SU-DHL-6 (cell line): Measurements from ENCODE around the gene GNE.

ENCODE experiments used
- H2AFZ ChIP-seq: fragments of 200-600 bp; sonication (generic); 2 replicates; pipeline ENCODE4 v1.6.1; 2014; ENCODE audit warnings: low read depth, mild to moderate bottlenecking, moderate library complexity, mixed read lengths, antibody characterized with exemption, low read length; ENCODE audit not compliant: severe bottlenecking
- H3F3A ChIP-seq: fragments of 200-600 bp; shearing (Covaris generic); 2 replicates; pipeline ENCODE4 v1.6.0; 2016; ENCODE audit warnings: antibody characterized with exemption, mild to moderate bottlenecking; ENCODE audit not compliant: insufficient read depth
- H3K27ac ChIP-seq: fragments of 200-600 bp; sonication (generic); 2 replicates; pipeline ENCODE4 v1.5.1; 2016; ENCODE audit warnings: low read depth, mild to moderate bottlenecking, low read length, moderate library complexity, mixed read lengths
- H3K27me3 ChIP-seq: fragments of 200-600 bp; sonication (generic), shearing (Covaris generic); 2 replicates; pipeline ENCODE4 v1.6.0; 2014; ENCODE audit warnings: mild to moderate bottlenecking, low read length
- H3K36me3 ChIP-seq: fragments of 200-600 bp; sonication (generic); 2 replicates; pipeline ENCODE4 v1.6.1; 2014; ENCODE audit warnings: mild to moderate bottlenecking, low read length, mixed read lengths
- H3K4me2 ChIP-seq: fragments of 300-600, 200-600 bp; shearing (Covaris generic), sonication (generic); 2 replicates; pipeline ENCODE4 v1.6.0; 2014; ENCODE audit warnings: low read length, low read depth, mild to moderate bottlenecking; ENCODE audit not compliant: poor library complexity, severe bottlenecking
- H3K4me3 ChIP-seq: fragments of 200-600 bp; sonication (generic); 2 replicates; pipeline ENCODE4 v1.5.1; 2014; ENCODE audit warnings: antibody characterized with exemption, low read length, mild to moderate bottlenecking, mixed read lengths; ENCODE audit not compliant: insufficient read depth, poor library complexity, severe bottlenecking
- H3K79me2 ChIP-seq: fragments of 200-600 bp; sonication (generic); 2 replicates; pipeline ENCODE4 v1.6.1; 2014; ENCODE audit warnings: mild to moderate bottlenecking, low read length, moderate library complexity; ENCODE audit not compliant: insufficient read depth
- H3K9ac ChIP-seq: fragments of 200-600 bp; sonication (generic); 2 replicates; pipeline ENCODE4 v1.7.0; 2014; ENCODE audit warnings: mild to moderate bottlenecking, low read length
- H3K9me2 ChIP-seq: fragments of 200-600 bp; sonication (generic); replicated peaks from 2 replicates; pipeline ENCODE4 v1.6.1; 2014; ENCODE audit warnings: low read length; ENCODE audit not compliant: insufficient read depth
- H3K9me3 ChIP-seq: fragments of 200-600 bp; sonication (generic); 2 replicates; pipeline ENCODE4 v1.6.1; 2014; ENCODE audit warnings: low read length, mixed read lengths; ENCODE audit not compliant: insufficient read depth
- H4K20me1 ChIP-seq: fragments of 200-600 bp; sonication (generic); 2 replicates; pipeline ENCODE4 v1.6.1; 2014; ENCODE audit warnings: low read depth, mild to moderate bottlenecking, antibody characterized with exemption, low read length, moderate library complexity, mixed read lengths
- EZH2phosphoT487 ChIP-seq: fragments of 200-600 bp; sonication (generic), shearing (Covaris generic); conservative IDR thresholded peaks from 2 replicates; pipeline ENCODE4 v1.6.1; 2018; ENCODE audit warnings: mild to moderate bottlenecking, antibody characterized with exemption, low read length, moderate library complexity, mixed read lengths
- TF ChIP-seq, protein P1 (sequence below): fragments of 200-600 bp; sonication (generic); IDR thresholded peaks from one replicate; pipeline ENCODE4 v1.5.1; 2017; ENCODE audit warnings: antibody characterized with exemption, mild to moderate bottlenecking, low read length, moderate library complexity; ENCODE audit not compliant: insufficient read depth, poor library complexity, severe bottlenecking

GNE gene

DNA sequence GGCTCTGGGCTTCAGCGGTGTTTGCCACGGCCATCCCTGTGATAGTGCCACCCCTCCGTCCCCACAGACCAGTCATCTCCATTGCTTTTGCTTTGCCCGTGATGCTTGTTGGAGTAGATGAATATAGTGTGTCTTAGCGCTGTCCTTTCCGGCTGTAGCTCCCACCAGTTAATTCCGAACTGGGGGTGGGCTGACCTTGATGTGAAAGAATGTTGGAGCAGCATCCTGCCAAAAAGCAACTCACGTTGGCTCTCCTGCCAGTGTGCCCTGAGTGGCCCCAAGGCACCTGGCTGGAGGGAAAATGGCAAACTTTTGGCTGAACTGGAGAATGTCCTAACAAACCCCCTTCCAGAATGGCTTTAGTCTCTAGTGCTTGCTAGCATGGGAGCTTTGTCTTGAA is 47.5 kb downstream of the GNE start:
- Histone ChIP-seq H3K9ac (no peak overlapping the region), H3K9me2 (no peaks in the 10 kb centered on the region), H3K4me2 (no peak overlapping the region), H3K36me3 (peaks cover 62% of the 10 kb centered on the region), H3K9me3 (no peaks in the 10 kb centered on the region), H3K4me3 (no peak overlapping the region), H2AFZ (no peak overlapping the region), H3K79me2 (peaks cover 68% of the 10 kb centered on the region), H3K27ac (no peak overlapping the region), H3K27me3 (no peaks in the 10 kb centered on the region), H4K20me1 (peaks cover 26% of the 10 kb centered on the region), H3F3A (peaks cover 28% of the 10 kb centered on the region)
- no peak for TF ChIP-seq EZH2phosphoT487
- TF ChIP-seq, protein P1, sequence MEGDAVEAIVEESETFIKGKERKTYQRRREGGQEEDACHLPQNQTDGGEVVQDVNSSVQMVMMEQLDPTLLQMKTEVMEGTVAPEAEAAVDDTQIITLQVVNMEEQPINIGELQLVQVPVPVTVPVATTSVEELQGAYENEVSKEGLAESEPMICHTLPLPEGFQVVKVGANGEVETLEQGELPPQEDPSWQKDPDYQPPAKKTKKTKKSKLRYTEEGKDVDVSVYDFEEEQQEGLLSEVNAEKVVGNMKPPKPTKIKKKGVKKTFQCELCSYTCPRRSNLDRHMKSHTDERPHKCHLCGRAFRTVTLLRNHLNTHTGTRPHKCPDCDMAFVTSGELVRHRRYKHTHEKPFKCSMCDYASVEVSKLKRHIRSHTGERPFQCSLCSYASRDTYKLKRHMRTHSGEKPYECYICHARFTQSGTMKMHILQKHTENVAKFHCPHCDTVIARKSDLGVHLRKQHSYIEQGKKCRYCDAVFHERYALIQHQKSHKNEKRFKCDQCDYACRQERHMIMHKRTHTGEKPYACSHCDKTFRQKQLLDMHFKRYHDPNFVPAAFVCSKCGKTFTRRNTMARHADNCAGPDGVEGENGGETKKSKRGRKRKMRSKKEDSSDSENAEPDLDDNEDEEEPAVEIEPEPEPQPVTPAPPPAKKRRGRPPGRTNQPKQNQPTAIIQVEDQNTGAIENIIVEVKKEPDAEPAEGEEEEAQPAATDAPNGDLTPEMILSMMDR: no peak

DNA sequence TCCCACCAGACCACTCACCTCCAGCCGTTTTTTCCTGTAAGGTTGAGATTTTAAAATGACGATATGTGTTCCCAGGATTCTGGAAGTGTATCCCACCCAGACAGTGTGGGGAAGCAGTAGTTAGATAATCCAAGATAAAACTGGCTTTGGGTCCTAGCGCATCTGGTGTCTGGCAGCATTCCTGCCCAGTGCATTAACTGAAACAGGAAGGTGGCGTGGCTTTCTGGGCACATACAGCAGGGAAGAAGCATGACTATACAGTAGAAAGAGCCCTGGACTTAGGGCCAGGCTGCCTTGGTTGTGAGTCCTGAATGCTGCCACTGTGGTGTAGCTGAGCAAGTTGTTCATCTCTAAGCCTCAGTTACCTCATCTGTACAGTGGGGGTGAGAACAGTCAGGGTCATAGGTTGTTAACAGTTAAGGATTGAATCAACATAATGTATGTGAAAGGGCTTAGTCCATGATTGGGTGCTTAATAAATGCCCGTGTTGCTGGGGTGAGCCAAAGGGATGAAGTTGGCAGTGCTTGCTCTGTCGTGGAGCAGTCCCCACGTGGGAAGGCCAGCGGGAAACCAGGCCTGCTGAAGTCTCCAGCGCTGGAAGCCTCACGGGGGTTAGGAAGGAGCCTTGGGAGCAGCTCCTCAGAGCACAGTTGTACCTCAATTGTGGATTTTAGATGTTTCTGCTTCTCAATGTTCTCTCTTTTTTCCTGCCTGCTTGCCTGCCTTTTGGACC is 49.6 kb downstream of the GNE start:
- Histone ChIP-seq H3K9me2 (no peaks in the 10 kb centered on the region), H4K20me1 (peaks cover 21% of the 10 kb centered on the region; the same call in 1 of the 2 replicates), H3K79me2 (peaks cover 80% of the 10 kb centered on the region), H3K9me3 (no peaks in the 10 kb centered on the region), H3K36me3 (peaks cover 71% of the 10 kb centered on the region), H3K9ac (no peak overlapping the region), H3K27me3 (no peaks in the 10 kb centered on the region), H3K27ac (no peak overlapping the region), H3K4me2 (no peak overlapping the region), H3F3A (peaks cover 10% of the 10 kb centered on the region), H3K4me3 (no peak overlapping the region), H2AFZ (no peak overlapping the region)
- no peak for TF ChIP-seq EZH2phosphoT487
- TF ChIP-seq, protein P1: no peak

DNA sequence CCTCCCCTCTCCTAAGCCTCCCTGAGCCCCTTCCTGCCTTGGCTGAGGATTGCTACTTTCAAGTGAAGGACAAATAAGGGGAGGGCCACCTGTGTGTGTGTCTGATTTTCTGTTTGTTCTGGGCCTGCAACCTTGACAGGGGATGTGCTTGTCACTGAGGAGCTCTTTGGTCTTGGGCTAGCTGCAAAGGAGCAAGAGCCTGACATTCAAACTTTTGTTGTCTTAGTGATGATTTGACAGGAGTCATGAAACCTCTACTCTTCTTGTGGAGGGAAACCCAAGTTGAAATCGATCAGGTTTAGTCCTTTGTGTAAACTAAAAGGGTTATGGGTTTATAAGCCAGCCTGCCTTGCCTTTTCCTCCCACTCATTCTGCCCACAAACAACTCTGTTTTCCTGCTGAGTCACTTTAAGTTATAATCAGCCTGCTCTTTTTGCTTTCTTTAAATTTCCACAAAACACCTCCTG is 50.7 kb downstream of the GNE start:
- no peaks in the 10 kb centered on the region for H3K27me3 ChIP-seq
- H4K20me1 ChIP-seq: peaks cover 21% of the 10 kb centered on the region; the same call in 1 of the 2 replicates
- H3K9me2 ChIP-seq: no peaks in the 10 kb centered on the region
- H3K36me3 ChIP-seq: peaks cover 63% of the 10 kb centered on the region
- no peak overlapping the region for H3K27ac ChIP-seq
- H3K79me2 ChIP-seq: peaks cover 82% of the 10 kb centered on the region
- H3K4me2 ChIP-seq: no peak overlapping the region
- no peak for TF ChIP-seq EZH2phosphoT487
- TF ChIP-seq, protein P1: no peak
- no peak overlapping the region for H3K9ac ChIP-seq
- no peak overlapping the region for H2AFZ ChIP-seq
- H3K4me3 ChIP-seq: no peak overlapping the region
- no peaks in the 10 kb centered on the region for H3K9me3 ChIP-seq
- H3F3A ChIP-seq: peaks cover 7% of the 10 kb centered on the region; the same call in 1 of the 2 replicates
